C4-2B (cell line): ENCODE measurements around the gene ELAC2.

Source experiments
- CTCF ChIP-seq: fragments of 450-650 bp; conservative IDR thresholded peaks from 2 replicates; pipeline ENCODE4 v1.5.1; 2017; ENCODE audit warnings: mild to moderate bottlenecking
- ZFX ChIP-seq: fragments of 450-650 bp; IDR thresholded peaks from 2 replicates; pipeline ENCODE4 v1.6.1; 2017

GRCh38 chr17:12965988-12966387, 51.8 kb downstream of the ELAC2 start:
- no peak for TF ChIP-seq CTCF
- TF ChIP-seq ZFX: no peak
